Measurements from ENCODE around the gene BRD7. TPM values are rescaled to one million over a fixed set of nuclear protein-coding genes. Genes with fewer than 3 reads are reported as not detected.

Gene BRD7
- total RNA-seq, result 45.9 TPM
- polyA plus RNA-seq, result 48.1 TPM

- Histone ChIP-seq H3K4me1 (ENCODE audit: insufficient read depth) (no peaks in the 10 kb centered on the region), H3K27ac (ENCODE audit: low read depth) (no peak within 1 kb of the TSS), H3K4me3 (ENCODE audit: low read depth, low read length) (peak within 1 kb of the TSS; percentile 100), H3K36me3 (ENCODE audit: insufficient read depth) (peaks cover 6% of the 10 kb centered on the region)
- DNase-seq (ENCODE audit: extremely low spot score), result no peak
- under 1% methylated on average over 107 of the region's 109 CpGs for WGBS
Measured at GRCh38 chr16:50368410-50369132, at the start of gene BRD7. Gene BRD7, minus strand, starts transcription at chr16:50368988. Its CDS starts 214 bp downstream, at chr16:50368774.

- DNase-seq (ENCODE audit: extremely low spot score), result no peak
- H3K27ac ChIP-seq (ENCODE audit: low read depth), result no peak overlapping the region
- WGBS, result 69% methylated on average over 3 of the region's 3 CpGs
- H3K4me1 ChIP-seq (ENCODE audit: insufficient read depth), result no peaks in the 10 kb centered on the region
- no peaks in the 10 kb centered on the region for H3K36me3 ChIP-seq (ENCODE audit: insufficient read depth)
- no peak overlapping the region for H3K4me3 ChIP-seq (ENCODE audit: low read depth, low read length)
Measured at GRCh38 chr16:50416388-50416787, 47.6 kb upstream of the BRD7 start.

DNA sequence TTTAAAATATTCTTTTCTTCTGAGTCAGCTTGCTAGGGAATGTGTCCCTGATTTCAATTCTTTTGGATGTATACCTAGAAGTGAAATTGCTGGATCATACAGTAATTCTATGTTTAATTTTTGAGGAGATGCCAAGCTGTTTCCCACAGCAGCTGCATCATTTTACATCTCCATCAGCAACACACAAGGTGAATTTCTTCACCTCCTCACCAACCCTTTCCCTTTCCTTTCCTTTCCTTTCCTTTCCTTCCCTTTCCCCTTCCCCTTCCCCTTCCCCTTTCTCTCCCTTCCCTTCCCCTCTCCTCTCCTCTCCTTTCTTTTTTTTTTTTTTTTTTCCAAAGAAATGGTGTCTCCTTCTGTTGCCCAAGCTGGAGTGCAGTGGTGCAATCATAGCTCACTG lies 45.4 kb upstream of the BRD7 start:
- DNase-seq (ENCODE audit: extremely low spot score), result no peak
- Histone ChIP-seq H3K27ac (ENCODE audit: low read depth) (no peak overlapping the region), H3K36me3 (ENCODE audit: insufficient read depth) (no peaks in the 10 kb centered on the region), H3K4me1 (ENCODE audit: insufficient read depth) (no peaks in the 10 kb centered on the region), H3K4me3 (ENCODE audit: low read depth, low read length) (no peak overlapping the region)

- no peaks in the 10 kb centered on the region for H3K4me1 ChIP-seq (ENCODE audit: insufficient read depth)
- 82% methylated on average over 2 of the region's 2 CpGs for WGBS
- H3K27ac ChIP-seq (ENCODE audit: low read depth), result no peak overlapping the region
- DNase-seq (ENCODE audit: extremely low spot score), result no peak
- no peaks in the 10 kb centered on the region for H3K36me3 ChIP-seq (ENCODE audit: insufficient read depth)
- H3K4me3 ChIP-seq (ENCODE audit: low read depth, low read length), result no peak overlapping the region
Measured at GRCh38 chr16:50411034-50411433, 42.2 kb upstream of the BRD7 start.

DNA sequence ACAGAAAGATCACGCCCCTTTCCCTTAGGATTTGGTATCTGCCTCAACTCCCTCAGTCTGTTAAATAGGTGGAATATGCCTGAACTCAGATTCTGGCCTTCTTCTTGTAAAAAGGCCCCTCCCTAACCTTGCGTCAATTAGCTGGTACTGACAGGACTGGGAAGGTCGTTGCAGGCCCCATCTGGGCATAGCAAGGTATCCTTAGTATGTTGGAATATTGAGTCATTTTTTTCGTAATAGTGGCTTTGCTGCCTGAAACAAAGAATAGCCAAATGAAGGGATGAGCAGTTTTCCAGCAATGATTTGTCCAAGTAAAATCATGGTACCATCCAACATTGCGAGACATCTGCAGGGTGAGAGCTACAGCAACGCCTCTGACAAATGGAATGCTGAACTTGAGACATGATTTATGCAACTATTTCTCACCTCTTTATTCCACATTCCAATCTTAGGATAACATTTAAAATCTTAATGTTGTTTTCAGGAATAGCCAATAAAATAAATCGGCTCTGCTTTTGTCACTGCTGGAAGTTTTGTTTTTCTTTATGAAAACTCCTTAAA lies 39.3 kb upstream of the BRD7 start:
- Histone ChIP-seq H3K36me3 (ENCODE audit: insufficient read depth) (no peaks in the 10 kb centered on the region), H3K27ac (ENCODE audit: low read depth) (no peak overlapping the region), H3K4me3 (ENCODE audit: low read depth, low read length) (no peak overlapping the region), H3K4me1 (ENCODE audit: insufficient read depth) (no peaks in the 10 kb centered on the region)
- WGBS, result 79% methylated on average over 7 of the region's 7 CpGs
- no peak for DNase-seq (ENCODE audit: extremely low spot score)

GRCh38 chr16:50407351-50407750 lies 38.6 kb upstream of the BRD7 start:
- 70% methylated on average over 5 of the region's 5 CpGs for WGBS
- no peak overlapping the region for H3K27ac ChIP-seq (ENCODE audit: low read depth)
- H3K4me1 ChIP-seq (ENCODE audit: insufficient read depth), result no peaks in the 10 kb centered on the region
- H3K4me3 ChIP-seq (ENCODE audit: low read depth, low read length), result no peak overlapping the region
- H3K36me3 ChIP-seq (ENCODE audit: insufficient read depth), result no peaks in the 10 kb centered on the region
- DNase-seq (ENCODE audit: extremely low spot score), result no peak

DNA sequence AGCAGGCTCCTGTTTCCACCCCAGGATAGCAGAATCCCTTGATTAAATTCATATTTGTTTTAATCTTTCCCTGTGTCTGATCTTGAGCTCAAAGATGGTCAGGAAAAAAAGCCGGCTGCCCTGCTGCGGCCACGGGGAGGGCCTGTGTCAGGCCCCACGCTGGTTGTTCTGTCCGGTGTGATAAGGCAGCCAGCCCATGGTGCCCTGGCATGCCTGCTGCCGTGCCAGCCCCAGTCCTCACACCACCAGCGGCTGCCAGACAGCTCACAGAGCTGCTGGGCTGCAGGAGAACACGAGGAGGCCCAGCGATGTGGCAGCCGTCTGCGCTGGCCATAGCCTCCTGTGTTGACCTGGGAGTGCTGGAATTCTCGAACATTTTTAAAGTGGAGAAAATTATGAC lies 34.7 kb upstream of the BRD7 start:
- H3K36me3 ChIP-seq (ENCODE audit: insufficient read depth), result no peaks in the 10 kb centered on the region
- no peak for DNase-seq (ENCODE audit: extremely low spot score)
- WGBS, result 85% methylated on average over 12 of the region's 12 CpGs
- H3K27ac ChIP-seq (ENCODE audit: low read depth), result no peak overlapping the region
- no peaks in the 10 kb centered on the region for H3K4me1 ChIP-seq (ENCODE audit: insufficient read depth)
- no peak overlapping the region for H3K4me3 ChIP-seq (ENCODE audit: low read depth, low read length)

GRCh38 chr16:50402298-50402895 lies 33.6 kb upstream of the BRD7 start:
- DNase-seq (ENCODE audit: extremely low spot score), result no peak
- Histone ChIP-seq H3K4me3 (ENCODE audit: low read depth, low read length) (no peak overlapping the region), H3K27ac (ENCODE audit: low read depth) (no peak overlapping the region), H3K36me3 (ENCODE audit: insufficient read depth) (no peaks in the 10 kb centered on the region), H3K4me1 (ENCODE audit: insufficient read depth) (no peaks in the 10 kb centered on the region)
- 80% methylated on average over 9 of the region's 9 CpGs for WGBS

DNA sequence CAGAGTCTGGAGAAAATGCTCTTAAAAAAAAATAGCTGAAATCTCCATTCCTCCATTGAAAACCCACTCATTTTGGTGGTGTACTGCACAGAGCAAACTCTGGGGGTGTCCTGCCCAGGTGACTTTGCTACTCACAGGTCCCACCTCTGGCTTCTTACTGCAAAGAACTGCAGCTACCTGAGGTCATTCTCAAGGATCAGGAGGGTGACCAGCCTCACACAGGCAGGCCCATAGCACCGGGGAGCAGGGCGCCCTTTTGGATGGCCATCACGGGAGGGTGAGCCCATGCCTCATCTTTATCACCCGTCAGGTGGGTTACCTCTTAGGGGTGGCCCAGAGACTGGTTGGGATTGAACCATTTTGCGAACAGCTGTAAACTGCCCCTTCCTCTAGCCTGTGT lies 32.6 kb upstream of the BRD7 start:
- no peak overlapping the region for H3K27ac ChIP-seq (ENCODE audit: low read depth)
- DNase-seq (ENCODE audit: extremely low spot score), result no peak
- H3K36me3 ChIP-seq (ENCODE audit: insufficient read depth), result no peaks in the 10 kb centered on the region
- no peaks in the 10 kb centered on the region for H3K4me1 ChIP-seq (ENCODE audit: insufficient read depth)
- 97% methylated on average over 5 of the region's 5 CpGs for WGBS
- H3K4me3 ChIP-seq (ENCODE audit: low read depth, low read length), result no peak overlapping the region

- no peak overlapping the region for H3K4me3 ChIP-seq (ENCODE audit: low read depth, low read length)
- no peaks in the 10 kb centered on the region for H3K36me3 ChIP-seq (ENCODE audit: insufficient read depth)
- no peak for DNase-seq (ENCODE audit: extremely low spot score)
- 89% methylated on average over 6 of the region's 6 CpGs for WGBS
- H3K27ac ChIP-seq (ENCODE audit: low read depth), result no peak overlapping the region
- no peaks in the 10 kb centered on the region for H3K4me1 ChIP-seq (ENCODE audit: insufficient read depth)
Measured at GRCh38 chr16:50400967-50401348, 32.2 kb upstream of the BRD7 start.

GRCh38 chr16:50400312-50400966 lies 31.7 kb upstream of the BRD7 start:
- no peak overlapping the region for H3K4me3 ChIP-seq (ENCODE audit: low read depth, low read length)
- no peak for DNase-seq (ENCODE audit: extremely low spot score)
- H3K36me3 ChIP-seq (ENCODE audit: insufficient read depth), result no peaks in the 10 kb centered on the region
- 95% methylated on average over 8 of the region's 8 CpGs for WGBS
- H3K27ac ChIP-seq (ENCODE audit: low read depth), result no peak overlapping the region
- no peaks in the 10 kb centered on the region for H3K4me1 ChIP-seq (ENCODE audit: insufficient read depth)

- 79% methylated on average over 3 of the region's 3 CpGs for WGBS
- DNase-seq (ENCODE audit: extremely low spot score), result no peak
Measured at GRCh38 chr16:50399411-50399810, 30.6 kb upstream of the BRD7 start.

DNA sequence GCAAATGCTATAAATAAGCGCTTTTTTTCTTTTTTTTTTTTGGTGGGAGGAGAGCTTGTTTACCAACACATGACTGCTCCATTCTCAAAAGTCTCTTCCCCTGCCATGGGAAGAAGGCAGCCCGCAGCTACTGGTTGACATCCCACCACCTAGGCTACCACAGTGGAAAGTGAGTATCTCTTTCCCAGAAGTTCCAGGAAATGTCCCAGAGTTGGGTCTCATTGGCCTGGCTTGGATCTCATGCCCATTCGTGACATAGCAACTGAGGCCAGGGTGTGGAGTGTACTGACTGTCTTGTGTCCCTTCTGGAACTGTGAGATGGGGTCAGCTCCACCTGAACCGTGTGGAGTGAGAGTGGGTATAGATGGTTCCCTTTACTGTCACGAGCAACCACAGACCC lies 29.5 kb upstream of the BRD7 start:
- no peaks in the 10 kb centered on the region for H3K36me3 ChIP-seq (ENCODE audit: insufficient read depth)
- 87% methylated on average over 5 of the region's 5 CpGs for WGBS
- no peak overlapping the region for H3K4me3 ChIP-seq (ENCODE audit: low read depth, low read length)
- H3K27ac ChIP-seq (ENCODE audit: low read depth), result no peak overlapping the region
- DNase-seq (ENCODE audit: extremely low spot score), result no peak
- no peaks in the 10 kb centered on the region for H3K4me1 ChIP-seq (ENCODE audit: insufficient read depth)

More at GRCh38 chr16:50399411-50399810, 30.6 kb upstream of the BRD7 start:
- no peaks in the 10 kb centered on the region for H3K4me1 ChIP-seq (ENCODE audit: insufficient read depth)
- H3K4me3 ChIP-seq (ENCODE audit: low read depth, low read length), result no peak overlapping the region
- H3K36me3 ChIP-seq (ENCODE audit: insufficient read depth), result no peaks in the 10 kb centered on the region
- H3K27ac ChIP-seq (ENCODE audit: low read depth), result no peak overlapping the region
